ENCODE results near the gene LAT.
"Not testable (repeated sequence)": the region's sequence is repeated elsewhere in the genome, so short reads cannot be mapped to it uniquely, and the experiment has no call there.

The LAT gene

GRCh38 chr16:28977703-28978662 lies 6.9 kb upstream of the LAT start:
- Histone ChIP-seq H2BK12ac (ENCODE audit: low read length in 2 of 2) (no peak overlapping the region), H3K4ac (ENCODE audit: low read depth in 1 of 2, low read length in 2 of 2) (no peak overlapping the region), H3K27me3 (ENCODE audit: control insufficient read depth in 1 of 2, insufficient read depth in 1 of 2, low read length in 2 of 2) (no peaks in the 10 kb centered on the region), H3K36me3 (ENCODE audit: control insufficient read depth in 1 of 2, insufficient read depth in 2 of 2, low read depth in 1 of 2, low read length in 2 of 2) (peaks cover 48 to 58% of the 10 kb centered on the region in 2 experiments), H3K79me1 (replicated peaks; ENCODE audit: low read length, poor library complexity, severe bottlenecking) (peaks cover 46% of the 10 kb centered on the region), H3K9ac (ENCODE audit: low read length) (no peak overlapping the region), H2AFZ (ENCODE audit: low read depth, low read length) (no peak overlapping the region), H3K4me1 (ENCODE audit: control insufficient read depth, insufficient read depth, low read depth, low read length) (peaks cover 5% of the 10 kb centered on the region), H4K8ac (ENCODE audit: low read length) (no peak overlapping the region), H2BK15ac (ENCODE audit: low read depth, poor library complexity, severe bottlenecking) (no peak overlapping the region), H4K91ac (ENCODE audit: low read length) (no peak overlapping the region), H3K4me2 (ENCODE audit: low read length, poor library complexity, severe bottlenecking) (no peak overlapping the region), H3K27ac (ENCODE audit: low read length, poor library complexity, severe bottlenecking) (no peak overlapping the region), H3K9me3 (ENCODE audit: control insufficient read depth, low read length) (peaks cover 3% of the 10 kb centered on the region), H3K23ac (ENCODE audit: low read length in 2 of 2) (no peak overlapping the region), H2BK5ac (ENCODE audit: low read depth, low read length, poor library complexity, severe bottlenecking) (no peak overlapping the region), H3K4me3 (ENCODE audit: insufficient read depth in 1 of 2, low read depth in 1 of 2, low read length in 2 of 2) (no peak overlapping the region), H3K18ac (ENCODE audit: low read depth in 1 of 2, low read length in 2 of 2) (no peak overlapping the region), H3K14ac (ENCODE audit: low read length in 2 of 2) (no peak overlapping the region), H2BK120ac (ENCODE audit: low read depth, low read length) (no peak overlapping the region), H2AK5ac (ENCODE audit: low read length, severe bottlenecking) (no peak overlapping the region)
- no peak for DNase-seq
- WGBS, result 91% methylated on average over 11 of the region's 11 CpGs

GRCh38 chr16:28980330-28980729 lies 4.5 kb upstream of the LAT start:
- DNase-seq; H3K4me3 ChIP-seq (ENCODE audit: insufficient read depth in 1 of 2, low read depth in 1 of 2, low read length in 2 of 2); H3K4ac ChIP-seq (ENCODE audit: low read depth in 1 of 2, low read length in 2 of 2); H2BK15ac ChIP-seq (ENCODE audit: low read depth, poor library complexity, severe bottlenecking); H4K91ac ChIP-seq (ENCODE audit: low read length); H2BK120ac ChIP-seq (ENCODE audit: low read depth, low read length); H3K4me1 ChIP-seq (ENCODE audit: control insufficient read depth, insufficient read depth, low read depth, low read length); H3K27ac ChIP-seq (ENCODE audit: low read length, poor library complexity, severe bottlenecking); H3K9me3 ChIP-seq (ENCODE audit: control insufficient read depth, low read length); H2BK5ac ChIP-seq (ENCODE audit: low read depth, low read length, poor library complexity, severe bottlenecking); H3K23ac ChIP-seq (ENCODE audit: low read length in 2 of 2); H3K4me2 ChIP-seq (ENCODE audit: low read length, poor library complexity, severe bottlenecking); H2BK12ac ChIP-seq (ENCODE audit: low read length in 2 of 2); H3K9ac ChIP-seq (ENCODE audit: low read length); H3K18ac ChIP-seq (ENCODE audit: low read depth in 1 of 2, low read length in 2 of 2); H3K27me3 ChIP-seq (ENCODE audit: control insufficient read depth in 1 of 2, insufficient read depth in 1 of 2, low read length in 2 of 2); H2AFZ ChIP-seq (ENCODE audit: low read depth, low read length); H4K8ac ChIP-seq (ENCODE audit: low read length); H3K14ac ChIP-seq (ENCODE audit: low read length in 2 of 2); H2AK5ac ChIP-seq (ENCODE audit: low read length, severe bottlenecking): not testable (repeated sequence)
- Histone ChIP-seq H3K36me3 (ENCODE audit: control insufficient read depth in 1 of 2, insufficient read depth in 2 of 2, low read depth in 1 of 2, low read length in 2 of 2) (peaks cover 71 to 72% of the 10 kb centered on the region in 2 experiments), H3K79me1 (replicated peaks; ENCODE audit: low read length, poor library complexity, severe bottlenecking) (peaks cover 46% of the 10 kb centered on the region)
- WGBS, result 100% methylated on average over 7 of the region's 7 CpGs

GRCh38 chr16:28980929-28981328 lies 3.9 kb upstream of the LAT start:
- Histone ChIP-seq H3K9me3 (ENCODE audit: control insufficient read depth, low read length) (peaks cover 3% of the 10 kb centered on the region), H3K27me3 (ENCODE audit: control insufficient read depth in 1 of 2, insufficient read depth in 1 of 2, low read length in 2 of 2) (no peaks in the 10 kb centered on the region), H2AK5ac (ENCODE audit: low read length, severe bottlenecking) (no peak overlapping the region), H3K4me3 (ENCODE audit: insufficient read depth in 1 of 2, low read depth in 1 of 2, low read length in 2 of 2) (no peak overlapping the region), H3K79me1 (replicated peaks; ENCODE audit: low read length, poor library complexity, severe bottlenecking) (peaks cover 42% of the 10 kb centered on the region), H4K91ac (ENCODE audit: low read length) (no peak overlapping the region), H3K23ac (ENCODE audit: low read length in 2 of 2) (no peak overlapping the region), H3K4ac (ENCODE audit: low read depth in 1 of 2, low read length in 2 of 2) (no peak overlapping the region), H3K18ac (ENCODE audit: low read depth in 1 of 2, low read length in 2 of 2) (no peak overlapping the region), H3K4me1 (ENCODE audit: control insufficient read depth, insufficient read depth, low read depth, low read length) (no peaks in the 10 kb centered on the region), H2AFZ (ENCODE audit: low read depth, low read length) (no peak overlapping the region), H4K8ac (ENCODE audit: low read length) (no peak overlapping the region), H3K14ac (ENCODE audit: low read length in 2 of 2) (no peak overlapping the region), H3K27ac (ENCODE audit: low read length, poor library complexity, severe bottlenecking) (no peak overlapping the region), H2BK5ac (ENCODE audit: low read depth, low read length, poor library complexity, severe bottlenecking) (no peak overlapping the region), H3K4me2 (ENCODE audit: low read length, poor library complexity, severe bottlenecking) (no peak overlapping the region), H3K9ac (ENCODE audit: low read length) (no peak overlapping the region), H3K36me3 (ENCODE audit: control insufficient read depth in 1 of 2, insufficient read depth in 2 of 2, low read depth in 1 of 2, low read length in 2 of 2) (peaks cover 77 to 78% of the 10 kb centered on the region in 2 experiments), H2BK120ac (ENCODE audit: low read depth, low read length) (no peak overlapping the region), H2BK15ac (ENCODE audit: low read depth, poor library complexity, severe bottlenecking) (no peak overlapping the region), H2BK12ac (ENCODE audit: low read length in 2 of 2) (no peak overlapping the region)
- DNase-seq, result no peak
- WGBS, result 95% methylated on average over 7 of the region's 7 CpGs

- Histone ChIP-seq H3K36me3 (ENCODE audit: control insufficient read depth in 1 of 2, insufficient read depth in 2 of 2, low read depth in 1 of 2, low read length in 2 of 2) (peaks cover 80 to 83% of the 10 kb centered on the region in 2 experiments), H2AK5ac (ENCODE audit: low read length, severe bottlenecking) (no peak overlapping the region), H2AFZ (ENCODE audit: low read depth, low read length) (no peak overlapping the region), H3K27ac (ENCODE audit: low read length, poor library complexity, severe bottlenecking) (no peak overlapping the region), H4K8ac (ENCODE audit: low read length) (no peak overlapping the region), H3K4me3 (ENCODE audit: insufficient read depth in 1 of 2, low read depth in 1 of 2, low read length in 2 of 2) (no peak overlapping the region), H2BK12ac (ENCODE audit: low read length in 2 of 2) (no peak overlapping the region), H2BK120ac (ENCODE audit: low read depth, low read length) (no peak overlapping the region), H3K18ac (ENCODE audit: low read depth in 1 of 2, low read length in 2 of 2) (no peak overlapping the region), H3K4ac (ENCODE audit: low read depth in 1 of 2, low read length in 2 of 2) (no peak overlapping the region), H3K9ac (ENCODE audit: low read length) (no peak overlapping the region), H3K9me3 (ENCODE audit: control insufficient read depth, low read length) (peaks cover 5% of the 10 kb centered on the region), H3K27me3 (ENCODE audit: control insufficient read depth in 1 of 2, insufficient read depth in 1 of 2, low read length in 2 of 2) (no peaks in the 10 kb centered on the region), H2BK15ac (ENCODE audit: low read depth, poor library complexity, severe bottlenecking) (no peak overlapping the region), H3K4me2 (ENCODE audit: low read length, poor library complexity, severe bottlenecking) (no peak overlapping the region), H3K23ac (ENCODE audit: low read length in 2 of 2) (no peak overlapping the region), H4K91ac (ENCODE audit: low read length) (no peak overlapping the region), H2BK5ac (ENCODE audit: low read depth, low read length, poor library complexity, severe bottlenecking) (no peak overlapping the region), H3K4me1 (ENCODE audit: control insufficient read depth, insufficient read depth, low read depth, low read length) (no peaks in the 10 kb centered on the region), H3K79me1 (replicated peaks; ENCODE audit: low read length, poor library complexity, severe bottlenecking) (peaks cover 42% of the 10 kb centered on the region), H3K14ac (ENCODE audit: low read length in 2 of 2) (no peak overlapping the region)
- 81% methylated on average over 10 of the region's 12 CpGs for whole genome bisulfite sequencing
- no peak for DNase-seq
Observed at GRCh38 chr16:28981517-28981916, 3.3 kb upstream of the LAT start.
